Testis (tissue), 2 donors: ENCODE measurements around the gene WFDC13.

Source experiments
- CTCF ChIP-seq, 3 experiments: fragments of 450-650 bp in 2 of 3; fragments of 200-600 bp in 1 of 3; sonication (generic) in 1 of 3; IDR thresholded peaks; one replicate each; pipeline ENCODE4 v1.5.1; 2016 to 2019; ENCODE audit warnings: antibody characterized with exemption in 3 of 3, mild to moderate bottlenecking in 2 of 3, moderate library complexity in 1 of 3
- POLR2A ChIP-seq: fragments of 450-650 bp; IDR thresholded peaks from one replicate; pipeline ENCODE4 v1.6.1; 2017; ENCODE audit warnings: antibody characterized with exemption, mild to moderate bottlenecking, moderate library complexity

DNA sequence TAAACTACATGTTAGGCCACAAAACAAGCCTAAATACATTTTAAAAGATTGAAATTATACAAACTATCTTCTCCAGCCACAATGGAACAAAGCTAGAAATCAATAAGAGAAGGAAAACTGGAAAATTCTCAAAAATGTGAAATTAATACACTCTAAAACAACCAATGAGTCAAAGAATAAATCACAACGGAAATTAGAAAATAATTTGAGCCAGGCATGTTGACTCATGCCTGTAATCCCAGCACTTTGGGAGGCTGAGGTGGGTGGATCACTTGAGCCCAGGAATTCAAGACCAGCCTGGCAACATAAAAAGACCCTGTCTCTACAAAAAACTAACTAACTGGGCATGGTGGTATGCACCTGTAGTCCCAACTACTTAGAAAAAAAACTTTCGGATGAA, 6.3 kb upstream of the WFDC13 start:
- TF ChIP-seq CTCF (IDR thresholded peaks at IDR 0.05) (no peak), POLR2A (no peak)
